Measurements from ENCODE around the gene NOP14. TPM values are rescaled to one million over a fixed set of nuclear protein-coding genes. Genes with fewer than 3 reads are reported as not detected.
A peak's percentile ranks its signal among the peaks of the same experiment; 100 is the strongest.

Gene NOP14
- total RNA-seq, 1 experiment from 2014 or later, result 50.1 TPM

GRCh38 chr4:2909583-2909982 is 53.6 kb downstream of the NOP14 start:
- no peak overlapping the region for H2BK20ac ChIP-seq (ENCODE audit: low read depth, low read length, poor library complexity, severe bottlenecking)
- Mint-ChIP-seq H3K27me3 (ENCODE audit: low read depth) (no peaks in the 10 kb centered on the region), H3K4me1 (no peaks in the 10 kb centered on the region), H3K4me3 (no peak overlapping the region), H3K36me3 (ENCODE audit: insufficient read depth in 1 of 3, low read depth in 3 of 3) (peaks cover 35 to 93% (median 78%) of the 10 kb centered on the region in 3 experiments; a peak in 6 of 7 replicates), H3K27ac (0 out of 7 replicates have a peak overlapping the region, but pooled peaks of 1 of the 3 experiments have one; percentile 34), H3K9me3 (no peaks in the 10 kb centered on the region)
- H3K18ac ChIP-seq (ENCODE audit: insufficient read length, low read depth, low read length), result no peak overlapping the region
- H2BK120ac ChIP-seq (ENCODE audit: low read depth, low read length, poor library complexity, severe bottlenecking), result no peak overlapping the region
- no peak overlapping the region for H3K4ac ChIP-seq (ENCODE audit: low read depth, low read length)
- no peak overlapping the region for H4K91ac ChIP-seq (ENCODE audit: insufficient read length, low read depth, low read length)
- no peak overlapping the region for H3K23ac ChIP-seq (ENCODE audit: insufficient read length, low read depth, low read length)
- no CpG with 5 or more reads among the region's 8 CpGs for WGBS (ENCODE audit: extremely low coverage, insufficient read length, low lambda C conversion rate)
- no peaks in the 10 kb centered on the region for H3K79me2 ChIP-seq (ENCODE audit: insufficient read depth, low read length)
- no peak overlapping the region for H2AK5ac ChIP-seq (ENCODE audit: insufficient read length, low read length)
- no peaks in the 10 kb centered on the region for H3K23me2 ChIP-seq (ENCODE audit: insufficient read length, low read depth, low read length, poor library complexity, severe bottlenecking)
- H3K4me1 ChIP-seq (ENCODE audit: insufficient read depth, low read length), result no peaks in the 10 kb centered on the region
- H3K14ac ChIP-seq (ENCODE audit: insufficient read depth, low read length), result no peak overlapping the region
- no peaks in the 10 kb centered on the region for H4K20me1 ChIP-seq (ENCODE audit: control insufficient read depth, insufficient read depth, insufficient read length)
- no peak overlapping the region for H2BK12ac ChIP-seq (ENCODE audit: insufficient read length, low read depth, low read length)
- H4K5ac ChIP-seq (ENCODE audit: insufficient read length, low read depth, low read length), result no peak overlapping the region
- H3T11ph ChIP-seq (ENCODE audit: low read length), result no peak overlapping the region
- no peaks in the 10 kb centered on the region for H3K9me3 ChIP-seq (ENCODE audit: control insufficient read depth, low read depth, low read length)
- no peak overlapping the region for H2BK15ac ChIP-seq (ENCODE audit: low read depth, low read length)
- no peak overlapping the region for H3K4me2 ChIP-seq (ENCODE audit: insufficient read depth, insufficient read length, low read length)
- no peak overlapping the region for H2AFZ ChIP-seq (ENCODE audit: low read length)
- H4K8ac ChIP-seq (replicated peaks; ENCODE audit: insufficient read length, low read depth, low read length), result no peak overlapping the region
- peak; percentile 12; the same call in 1 of the 3 replicates for TF ChIP-seq CTCF (conservative IDR thresholded peaks at IDR 0.05)
- H3K56ac ChIP-seq (ENCODE audit: insufficient read length, low read depth, low read length), result no peak overlapping the region
- H3K27ac ChIP-seq (ENCODE audit: insufficient read length, low read depth, low read length), result no peak overlapping the region
- no peaks in the 10 kb centered on the region for H3K79me1 ChIP-seq (ENCODE audit: insufficient read depth, low read depth, low read length, poor library complexity, severe bottlenecking)
- no peak overlapping the region for H3K9ac ChIP-seq (ENCODE audit: extremely low read depth, insufficient read length, low read length)
- no peak overlapping the region for H2BK5ac ChIP-seq (ENCODE audit: insufficient read length, low read length)
- no peak for DNase-seq
- H3K27me3 ChIP-seq (ENCODE audit: insufficient read depth, low read length), result no peaks in the 10 kb centered on the region

Data from H9 (cell line).